Left colon (tissue), 2 donors: ENCODE measurements around the gene FSTL4. TPM values are rescaled to one million over a fixed set of nuclear protein-coding genes. Genes with fewer than 3 reads are reported as not detected.

Experiments used
- ATAC-seq: fragments of 200-7000 bp; cut with Tn5 transposase; one replicate; pipeline ENCODE4 v1.9.1; 2020; ENCODE audit warnings: mild to moderate bottlenecking, moderate library complexity
- DNase-seq, 2 donors: peaks; one replicate each; pipeline ENCODE4 v3.0.0-alpha.2; 2020
- intact Hi-C, 2 donors: fragments of 100-400 bp; cut with DNase I in 1 of 2; cut with micrococcal nuclease in 1 of 2; formaldehyde crosslinking; loops; one replicate each; pipeline versions ENCODE4 v1.11.2 to v1.14.0; 2022; cut with DNase I, micrococcal nuclease
- total RNA-seq, 2 donors: library from RNA; stranded (reverse); fragmentation: NEBNext Ultra II Directional; extraction: Animal tissue kit (Norgen Biotek cat#: 25700); gene quantifications; one replicate each; pipeline ENCODE4 v1.2.1, GENCODE V29; 2021
- donor health status: DM: no; HTN: no; CAD: no.
- donor health status: DM: yes; HTN: yes; CAD: no.

Gene FSTL4
- total RNA-seq, 2 donors from 2014 or later = 0.34 to 0.39 TPM

GRCh38 chr5:133524666-133525065 is 87.7 kb downstream of the FSTL4 start:
- ATAC-seq (no peak), DNase-seq (no peak)
- intact Hi-C loops = no loop called here

GRCh38 chr5:133523961-133524586 is 88.3 kb downstream of the FSTL4 start:
- intact Hi-C loops = no loop called here
- DNase-seq (no peak), ATAC-seq (no peak)

- no peak for ATAC-seq
- DNase-seq = no peak
- intact Hi-C loops = no loop called here
Measured at GRCh38 chr5:133523013-133523658, 89.2 kb downstream of the FSTL4 start.

- intact Hi-C loops = no loop called here
- DNase-seq (no peak), ATAC-seq (no peak)
Measured at GRCh38 chr5:133521801-133522200, 90.5 kb downstream of the FSTL4 start.

GRCh38 chr5:133520991-133521706 is 91.2 kb downstream of the FSTL4 start:
- intact Hi-C loops = no loop called here
- no peak for ATAC-seq
- no peak for DNase-seq

- intact Hi-C loops = no loop called here
- ATAC-seq (no peak), DNase-seq (no peak)
Measured at GRCh38 chr5:133520062-133520461, 92.3 kb downstream of the FSTL4 start.

- ATAC-seq (no peak), DNase-seq (no peak)
- intact Hi-C loops = no loop called here
Measured at GRCh38 chr5:133519191-133519590, 93.2 kb downstream of the FSTL4 start.

- no peak for ATAC-seq
- intact Hi-C loops = no loop called here
- DNase-seq = no peak
Measured at GRCh38 chr5:133514456-133514855, 97.9 kb downstream of the FSTL4 start.

- intact Hi-C loops = no loop called here
- no peak for ATAC-seq
- DNase-seq = no peak
Measured at GRCh38 chr5:133512896-133513295, 99.4 kb downstream of the FSTL4 start.

GRCh38 chr5:133511653-133512235 is 100.6 kb downstream of the FSTL4 start:
- no peak for ATAC-seq
- intact Hi-C loops = no loop called here

GRCh38 chr5:133510634-133511262 is 101.6 kb downstream of the FSTL4 start:
- intact Hi-C loops = no loop called here
- DNase-seq (no peak), ATAC-seq (no peak)

More at GRCh38 chr5:133511653-133512235, 100.6 kb downstream of the FSTL4 start:
- DNase-seq = no peak

GRCh38 chr5:133509742-133510079 is 102.6 kb downstream of the FSTL4 start:
- intact Hi-C loops = no loop called here
- ATAC-seq = no peak
- DNase-seq = no peak

- no peak for ATAC-seq
- intact Hi-C loops = no loop called here
- no peak for DNase-seq
Measured at GRCh38 chr5:133508845-133509741, 103.2 kb downstream of the FSTL4 start.

- intact Hi-C loops = no loop called here
- ATAC-seq (no peak), DNase-seq (no peak)
Measured at GRCh38 chr5:133508331-133508730, 104.0 kb downstream of the FSTL4 start.

GRCh38 chr5:133506181-133506580 is 106.2 kb downstream of the FSTL4 start:
- intact Hi-C loops = no loop called here
- DNase-seq (no peak), ATAC-seq (no peak)

- no peak for ATAC-seq
- no peak for DNase-seq
- intact Hi-C loops = no loop called here
Measured at GRCh38 chr5:133503511-133503910, 108.8 kb downstream of the FSTL4 start.

GRCh38 chr5:133499895-133500294 is 112.4 kb downstream of the FSTL4 start:
- intact Hi-C loops = no loop called here
- peak; percentile 99 for ATAC-seq
- peak; percentile 13 to 35 for DNase-seq

- ATAC-seq = no peak
- intact Hi-C loops = no loop called here
- no peak for DNase-seq
Measured at GRCh38 chr5:133497608-133498348, 114.6 kb downstream of the FSTL4 start.
